Skin epidermis (tissue), 12 donors: Measurements from ENCODE around the gene SMPD3.

Source experiments
- H3K27ac ChIP-seq, 21 experiments: fragments of 200-600 bp; sonication (generic) in 11 of 21; one replicate each; pipeline ENCODE4 v1.5.0; 2020; ENCODE audit warnings: mild to moderate bottlenecking in 3 of 21, inconsistent platforms in 2 of 21, moderate library complexity in 2 of 21
- H3K4me3 ChIP-seq, 7 experiments: fragments of 200-600 bp; sonication (generic) in 2 of 7; one replicate each; pipeline ENCODE4 v1.5.0; 2020; ENCODE audit warnings: inconsistent platforms in 2 of 7, mild to moderate bottlenecking in 2 of 7, moderate library complexity in 1 of 7

Gene SMPD3

GRCh38 chr16:68414581-68414980, 33.7 kb downstream of the SMPD3 start:
- Histone ChIP-seq H3K27ac (no peak overlapping the region), H3K4me3 (no peak overlapping the region)

- H3K27ac ChIP-seq: no peak overlapping the region
- H3K4me3 ChIP-seq: no peak overlapping the region
Observed at GRCh38 chr16:68412061-68412460, 36.2 kb downstream of the SMPD3 start.

DNA sequence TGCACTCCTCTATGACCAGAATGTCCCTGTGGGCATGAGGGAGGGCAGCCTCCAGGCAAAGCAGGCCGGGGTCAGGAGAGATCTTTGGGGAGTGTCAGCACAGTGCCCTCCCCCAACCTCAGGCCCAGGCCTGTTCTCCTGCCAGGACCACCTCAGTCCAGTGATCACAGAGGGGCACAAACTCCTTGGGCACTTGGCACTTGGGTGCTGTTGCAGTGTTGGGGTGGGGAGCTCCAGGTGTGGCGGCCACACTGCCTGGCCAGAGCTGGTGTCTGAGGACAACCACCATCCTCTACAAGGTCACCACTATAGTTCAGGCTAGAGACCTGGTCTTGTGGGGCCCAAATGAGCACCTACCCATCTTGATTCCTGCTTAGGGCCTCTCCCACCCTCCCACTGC, 37.2 kb downstream of the SMPD3 start:
- H3K27ac ChIP-seq: no peak overlapping the region
- H3K4me3 ChIP-seq: no peak overlapping the region

DNA sequence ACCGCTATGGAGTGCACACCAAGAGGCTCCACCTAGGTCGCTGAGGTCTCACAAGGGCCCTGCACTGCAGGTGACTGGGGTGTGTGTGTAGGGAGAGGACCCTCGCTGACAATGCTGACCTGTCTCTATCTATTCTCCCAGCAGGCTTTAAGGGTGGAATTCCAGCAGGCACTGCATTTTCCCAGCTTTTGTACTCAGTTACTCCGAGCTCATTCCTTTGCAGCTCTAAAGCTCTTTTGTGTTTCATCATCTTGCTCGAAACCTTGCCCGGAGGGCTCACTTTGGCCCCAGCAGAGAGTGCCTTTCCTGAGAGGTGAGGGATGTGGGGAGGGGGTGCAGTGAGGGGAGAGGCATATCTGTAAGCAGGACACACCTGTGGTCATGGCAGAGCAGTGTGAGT, 39.3 kb downstream of the SMPD3 start:
- H3K4me3 ChIP-seq: no peak overlapping the region
- no peak overlapping the region for H3K27ac ChIP-seq

DNA sequence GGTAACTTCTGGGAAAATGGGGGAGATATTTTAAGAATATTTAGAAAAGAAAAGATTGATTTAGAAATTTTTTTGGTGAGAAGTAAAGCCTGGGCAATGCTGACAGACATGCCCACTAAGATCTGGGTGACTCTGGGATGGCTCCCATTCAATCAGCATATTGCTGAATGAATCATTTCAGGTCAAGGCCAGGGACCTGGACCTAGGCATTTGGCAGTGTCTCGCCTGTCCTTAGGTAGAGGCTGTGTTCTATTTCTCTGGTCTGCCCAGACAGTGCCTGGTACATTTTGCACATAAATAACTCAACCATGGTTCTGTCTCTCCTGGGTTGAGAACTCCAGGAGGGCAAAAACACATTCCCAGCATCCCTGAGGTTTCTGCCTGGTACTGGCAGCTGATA, 39.9 kb downstream of the SMPD3 start:
- Histone ChIP-seq H3K27ac (no peak overlapping the region), H3K4me3 (no peak overlapping the region)

- Histone ChIP-seq H3K4me3 (no peak overlapping the region), H3K27ac (no peak overlapping the region)
Observed at GRCh38 chr16:68406458-68407152, 41.7 kb downstream of the SMPD3 start.

DNA sequence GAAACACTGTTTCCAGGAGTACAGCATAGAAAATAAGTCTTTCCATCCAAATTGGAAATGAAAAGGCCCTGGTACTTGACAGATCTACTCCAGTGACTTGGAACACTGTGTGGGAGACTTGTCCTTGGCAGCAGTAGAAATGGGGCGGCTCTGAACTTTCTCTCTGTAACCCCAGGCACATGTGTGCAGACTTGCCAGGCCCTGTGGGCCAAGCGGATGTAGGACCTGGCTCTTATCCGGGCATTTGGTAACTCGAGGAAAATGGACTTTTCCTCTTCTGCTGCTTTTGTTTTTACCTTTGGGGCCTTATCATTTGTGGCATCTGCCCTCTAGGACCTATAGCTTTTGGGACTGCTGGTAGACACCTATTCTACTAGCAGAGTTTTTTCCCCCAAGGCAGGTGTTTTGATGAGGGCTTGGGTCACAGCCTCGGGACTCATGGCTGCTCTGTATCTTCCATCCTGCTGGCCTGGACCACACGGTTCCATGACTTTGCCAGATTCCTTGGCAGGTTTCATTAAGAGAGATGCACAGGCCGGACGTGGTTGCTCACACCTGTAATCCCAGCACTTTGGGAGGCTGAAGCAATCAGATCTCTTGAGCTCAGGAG, 43.5 kb downstream of the SMPD3 start:
- no peak overlapping the region for H3K27ac ChIP-seq
- H3K4me3 ChIP-seq: no peak overlapping the region

- H3K27ac ChIP-seq: no peak overlapping the region
- H3K4me3 ChIP-seq: no peak overlapping the region
Observed at GRCh38 chr16:68403704-68404103, 44.6 kb downstream of the SMPD3 start.

DNA sequence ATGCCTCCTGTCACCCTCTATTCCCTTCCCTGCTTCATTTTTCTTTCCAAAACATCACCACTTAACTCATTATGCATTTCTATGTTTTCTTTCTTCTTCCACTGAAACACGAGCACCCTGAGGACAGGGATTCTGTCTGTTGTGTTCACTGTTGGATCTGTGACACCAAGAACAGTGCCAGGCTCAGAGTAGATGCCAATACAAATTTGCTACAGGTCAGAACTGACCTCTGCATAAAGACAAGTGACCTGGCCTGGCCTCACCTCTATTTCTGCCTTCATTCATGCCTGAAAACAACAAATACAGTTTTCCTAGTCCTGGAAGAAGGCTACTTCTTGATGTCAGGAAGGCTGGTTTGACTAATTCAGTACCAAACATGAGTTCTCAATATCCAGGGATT, 45.1 kb downstream of the SMPD3 start:
- H3K4me3 ChIP-seq: no peak overlapping the region
- no peak overlapping the region for H3K27ac ChIP-seq

DNA sequence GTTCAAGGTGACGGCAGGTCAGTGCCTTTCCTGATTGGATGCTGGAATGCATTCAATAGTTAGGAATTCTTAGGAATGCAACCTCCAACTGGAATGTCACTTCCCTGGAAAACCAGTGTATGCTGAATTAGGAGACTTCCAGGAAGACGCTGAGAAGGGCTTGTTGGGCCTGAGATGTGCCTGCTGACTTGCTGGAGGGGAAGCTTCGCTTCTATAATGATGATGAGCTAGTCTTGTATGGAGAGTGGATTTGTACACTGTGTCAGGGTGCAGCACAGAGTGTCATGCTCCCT, 45.6 kb downstream of the SMPD3 start:
- H3K27ac ChIP-seq: no peak overlapping the region
- no peak overlapping the region for H3K4me3 ChIP-seq

GRCh38 chr16:68401871-68402747, 46.2 kb downstream of the SMPD3 start:
- H3K4me3 ChIP-seq: no peak overlapping the region
- H3K27ac ChIP-seq: no peak overlapping the region

DNA sequence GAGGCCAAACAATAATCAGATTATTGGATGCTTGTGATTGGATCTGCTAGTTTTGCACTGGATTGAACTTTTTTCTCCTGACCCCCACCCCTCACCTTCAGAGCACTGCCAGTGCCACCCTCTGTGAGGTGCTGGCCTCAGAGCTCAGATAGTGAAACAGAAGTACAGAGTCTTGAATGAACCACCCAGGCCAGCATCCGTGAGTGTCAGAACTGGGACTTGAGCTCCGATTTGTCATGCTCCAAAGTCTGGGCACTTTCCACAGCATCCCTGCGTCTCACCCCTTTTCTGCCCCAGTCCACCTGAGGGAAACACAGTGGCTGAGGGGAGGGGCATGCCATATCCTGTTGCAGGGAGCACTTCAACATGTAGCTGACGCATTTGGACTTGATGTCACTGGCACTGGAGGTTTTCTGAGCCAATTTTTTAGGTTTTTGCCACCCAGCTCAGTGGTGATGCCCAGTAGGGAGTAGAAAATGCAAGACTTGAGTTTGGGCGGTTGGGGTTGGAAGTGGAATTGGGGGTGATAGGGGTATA, 47.3 kb downstream of the SMPD3 start:
- Histone ChIP-seq H3K27ac (no peak overlapping the region), H3K4me3 (no peak overlapping the region)

DNA sequence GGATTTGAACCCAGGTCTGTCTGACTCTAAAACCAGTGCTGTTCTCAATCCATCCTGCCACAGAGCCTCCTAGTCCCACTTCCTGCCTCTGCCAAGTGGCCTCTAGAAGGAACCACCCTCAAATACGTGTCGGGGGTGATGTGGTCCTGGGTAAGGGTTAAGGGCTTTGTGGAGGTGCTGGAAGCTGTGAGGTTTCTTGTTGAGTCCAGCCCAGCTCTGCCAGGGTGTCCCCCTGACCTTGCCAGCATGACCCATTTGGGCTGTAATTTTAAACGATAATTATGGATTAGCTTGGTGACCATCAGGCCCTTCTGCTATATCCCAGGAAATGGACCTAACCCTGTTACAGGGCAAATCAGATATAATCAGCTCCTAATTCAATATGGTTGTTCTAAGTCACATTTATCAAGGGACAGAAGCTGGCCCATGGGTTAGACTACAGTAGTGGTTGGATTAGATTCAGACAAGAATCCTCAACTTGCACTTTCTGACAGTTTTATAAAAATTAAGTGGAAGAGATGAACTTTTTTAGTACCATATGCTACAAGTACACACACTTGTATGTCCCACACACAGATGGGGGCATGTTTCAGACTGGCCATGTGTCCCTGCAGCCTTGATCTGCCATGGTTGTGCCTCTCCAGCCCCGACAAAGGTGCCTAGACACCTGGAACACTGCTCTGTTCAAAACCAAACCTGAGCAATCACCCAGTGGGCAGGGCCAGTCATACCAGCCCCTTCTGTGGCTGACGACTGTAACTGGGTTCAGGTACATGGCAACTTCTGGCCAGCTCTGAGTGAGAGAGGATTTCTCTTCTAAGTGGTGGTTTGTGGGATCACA, 48.0 kb downstream of the SMPD3 start:
- Histone ChIP-seq H3K27ac (no peak overlapping the region), H3K4me3 (no peak overlapping the region)

DNA sequence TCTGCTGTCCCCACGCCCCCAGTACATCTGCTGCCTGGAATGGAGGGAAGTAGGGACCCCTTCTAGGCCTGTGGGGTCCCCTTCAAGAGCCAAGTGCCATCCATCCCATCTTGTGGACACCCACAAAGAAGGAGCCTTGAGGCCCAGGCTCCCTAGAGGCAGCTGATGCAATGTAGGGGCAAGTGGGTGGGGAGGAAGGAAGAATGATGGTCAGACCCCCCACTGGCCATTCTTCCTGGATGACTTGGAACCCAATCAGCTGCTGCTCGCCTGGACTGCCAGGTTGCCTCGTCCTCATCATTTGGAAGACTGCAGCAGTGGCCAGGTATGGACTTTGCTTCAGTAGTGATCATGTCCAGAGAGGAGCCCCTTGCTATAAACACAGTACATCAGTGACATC, 48.9 kb downstream of the SMPD3 start:
- H3K27ac ChIP-seq: no peak overlapping the region
- no peak overlapping the region for H3K4me3 ChIP-seq

DNA sequence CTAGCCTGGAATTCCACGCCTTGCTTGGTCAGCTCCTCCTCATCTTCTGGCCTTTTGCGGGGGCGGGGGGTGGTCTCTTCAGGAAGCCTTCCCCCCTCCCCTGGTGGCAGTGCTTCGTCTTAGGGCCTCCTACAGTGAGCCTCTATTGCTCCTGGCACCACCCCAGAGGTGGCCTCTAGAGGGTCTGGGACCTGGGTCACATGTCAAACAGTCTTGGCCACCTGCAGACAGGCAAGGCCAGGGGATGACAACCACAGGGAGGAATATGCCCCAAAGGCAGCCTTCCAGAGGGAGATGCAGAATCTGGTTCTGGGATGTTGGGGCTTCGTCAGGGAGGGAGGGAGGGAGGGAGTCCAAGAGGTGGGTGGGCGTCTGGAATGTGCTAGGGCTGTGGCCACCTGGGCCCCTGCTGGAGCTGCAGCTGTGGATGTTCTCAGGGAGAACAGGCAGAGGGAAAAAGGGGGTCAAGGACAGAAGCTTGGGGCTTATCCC, 50.6 kb downstream of the SMPD3 start:
- no peak overlapping the region for H3K4me3 ChIP-seq
- H3K27ac ChIP-seq: no peak overlapping the region

- Histone ChIP-seq H3K27ac (no peak overlapping the region), H3K4me3 (no peak overlapping the region)
Observed at GRCh38 chr16:68396481-68396880, 51.8 kb downstream of the SMPD3 start.

DNA sequence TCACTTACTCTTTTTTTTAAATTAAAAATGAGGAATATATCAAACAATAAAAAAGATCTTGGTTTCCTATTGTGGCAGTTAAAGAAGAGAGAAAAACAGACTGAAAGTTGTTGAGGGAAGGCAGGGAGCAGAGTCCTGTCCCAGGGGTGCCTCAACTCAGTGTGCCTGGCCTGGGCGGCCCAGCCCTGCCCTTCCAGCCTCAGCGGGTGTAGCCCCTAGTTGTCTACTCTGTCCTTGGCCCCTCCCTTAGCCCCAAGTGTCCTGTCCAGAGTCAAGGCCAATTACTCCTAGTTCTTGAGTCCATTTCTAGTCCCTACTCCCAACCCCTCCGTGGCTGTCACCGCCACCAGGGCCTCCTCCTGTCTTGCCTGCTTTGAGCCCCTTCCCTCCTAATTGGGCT, 52.5 kb downstream of the SMPD3 start:
- Histone ChIP-seq H3K27ac (no peak overlapping the region), H3K4me3 (no peak overlapping the region)

DNA sequence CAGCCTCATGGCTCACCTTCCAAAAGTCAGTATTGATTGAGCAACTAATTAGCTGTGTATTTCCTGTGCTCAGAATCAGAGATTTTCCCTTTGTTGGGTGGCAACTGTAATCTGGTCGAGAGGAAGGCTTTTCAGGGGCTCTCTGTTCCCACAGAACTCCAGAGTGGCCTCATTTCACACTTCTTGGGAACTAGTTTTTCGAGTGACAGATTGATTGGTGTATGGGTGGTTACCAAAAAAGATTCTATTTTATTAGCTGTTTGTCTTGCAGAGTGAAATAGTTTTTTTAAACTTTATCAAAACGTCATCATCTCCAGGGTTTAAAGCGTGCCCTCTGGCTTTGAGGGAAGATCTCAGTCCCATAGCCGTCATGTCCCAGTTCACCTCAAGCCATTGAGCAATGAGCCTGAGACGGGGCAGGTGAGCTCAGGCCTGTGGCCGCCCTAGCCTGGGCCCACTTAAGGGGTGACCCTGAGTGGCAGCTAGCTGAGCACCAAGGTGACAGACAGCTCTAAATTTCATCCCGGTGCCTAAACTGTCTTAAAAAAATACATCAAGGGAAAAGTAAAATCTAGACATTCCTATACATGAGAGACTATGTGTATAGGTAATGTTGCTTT, 53.0 kb downstream of the SMPD3 start:
- no peak overlapping the region for H3K4me3 ChIP-seq
- no peak overlapping the region for H3K27ac ChIP-seq

DNA sequence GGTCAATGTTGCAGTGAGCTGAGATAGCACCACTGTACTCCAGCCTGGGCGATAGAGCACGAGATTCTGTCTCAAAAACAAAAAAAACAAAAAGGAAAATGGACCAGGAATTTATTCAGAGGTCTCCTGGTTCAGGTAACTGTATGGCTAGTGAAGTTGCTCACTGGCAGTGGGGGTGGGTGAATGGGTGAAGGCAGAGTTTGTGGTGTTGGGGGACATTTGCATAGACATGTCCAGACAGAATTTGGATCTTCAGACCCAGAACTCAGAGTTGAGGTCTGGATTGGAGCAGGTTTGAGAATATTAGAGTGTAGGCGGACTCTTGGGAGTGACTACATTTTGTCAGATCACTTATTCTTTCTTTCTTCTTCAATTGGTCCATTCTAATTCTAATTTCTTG, 55.0 kb downstream of the SMPD3 start:
- no peak overlapping the region for H3K27ac ChIP-seq
- no peak overlapping the region for H3K4me3 ChIP-seq
